ENCODE data around the gene DHX30. TPM values are rescaled to one million over a fixed set of nuclear protein-coding genes. Genes with fewer than 3 reads are reported as not detected.

The DHX30 gene
- total RNA-seq, 4 donors from 2014 or later = 45.7 to 91.1 (median 67.9) TPM

DNA sequence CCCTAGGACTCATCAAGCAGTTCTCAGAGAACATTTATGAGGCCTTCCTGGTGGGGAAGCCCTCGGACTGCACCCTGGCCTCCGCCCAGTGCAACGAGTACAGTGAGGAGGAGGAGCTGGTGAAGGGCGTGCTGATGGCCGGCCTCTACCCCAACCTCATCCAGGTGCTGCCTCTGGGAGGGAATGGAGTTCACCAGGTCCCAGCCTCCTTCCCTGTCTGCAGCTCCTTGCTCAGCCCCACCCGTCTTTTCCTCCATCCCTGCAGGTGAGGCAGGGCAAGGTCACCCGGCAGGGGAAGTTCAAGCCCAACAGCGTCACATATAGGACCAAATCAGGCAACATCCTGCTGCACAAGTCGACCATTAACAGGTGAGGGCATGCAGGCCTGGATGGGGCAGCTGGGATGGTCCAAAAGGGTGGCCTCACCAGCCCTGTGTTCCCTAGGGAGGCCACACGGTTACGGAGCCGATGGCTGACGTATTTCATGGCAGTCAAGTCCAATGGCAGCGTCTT lies 46.3 kb downstream of the DHX30 start:
- ATAC-seq (peak in 1 of 2 donors; percentile 5), DNase-seq (no peak)
- no peaks in the 10 kb centered on the region for H3K9me3 ChIP-seq
- peak overlapping the region in 1 of 4 donors; percentile 90 for H3K27ac ChIP-seq
- intact Hi-C loops (cut with DNase I; ENCODE audit: low total_unique reads) = no loop called here
- in situ Hi-C loops (cut with MboI; ENCODE audit: low sequenced_read_pairs in 4 of 4) = no loop called here
- H3K27me3 ChIP-seq = no peaks in the 10 kb centered on the region
- peaks cover 0 to 93% of the 10 kb centered on the region in 2 donors for H3K36me3 ChIP-seq
- TF ChIP-seq POLR2A (IDR thresholded peaks at IDR 0.05) = no peak
- TF ChIP-seq, protein P1, sequence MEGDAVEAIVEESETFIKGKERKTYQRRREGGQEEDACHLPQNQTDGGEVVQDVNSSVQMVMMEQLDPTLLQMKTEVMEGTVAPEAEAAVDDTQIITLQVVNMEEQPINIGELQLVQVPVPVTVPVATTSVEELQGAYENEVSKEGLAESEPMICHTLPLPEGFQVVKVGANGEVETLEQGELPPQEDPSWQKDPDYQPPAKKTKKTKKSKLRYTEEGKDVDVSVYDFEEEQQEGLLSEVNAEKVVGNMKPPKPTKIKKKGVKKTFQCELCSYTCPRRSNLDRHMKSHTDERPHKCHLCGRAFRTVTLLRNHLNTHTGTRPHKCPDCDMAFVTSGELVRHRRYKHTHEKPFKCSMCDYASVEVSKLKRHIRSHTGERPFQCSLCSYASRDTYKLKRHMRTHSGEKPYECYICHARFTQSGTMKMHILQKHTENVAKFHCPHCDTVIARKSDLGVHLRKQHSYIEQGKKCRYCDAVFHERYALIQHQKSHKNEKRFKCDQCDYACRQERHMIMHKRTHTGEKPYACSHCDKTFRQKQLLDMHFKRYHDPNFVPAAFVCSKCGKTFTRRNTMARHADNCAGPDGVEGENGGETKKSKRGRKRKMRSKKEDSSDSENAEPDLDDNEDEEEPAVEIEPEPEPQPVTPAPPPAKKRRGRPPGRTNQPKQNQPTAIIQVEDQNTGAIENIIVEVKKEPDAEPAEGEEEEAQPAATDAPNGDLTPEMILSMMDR (IDR thresholded peaks at IDR 0.05 in 4 of 5, conservative IDR thresholded peaks at IDR 0.05 in 1 of 5) = no peak
- no peak overlapping the region for H3K4me3 ChIP-seq
- no peaks in the 10 kb centered on the region for H3K4me1 ChIP-seq

GRCh38 chr3:47849699-47850563 lies 47.0 kb downstream of the DHX30 start:
- intact Hi-C loops (cut with DNase I; ENCODE audit: low total_unique reads) = no loop called here
- ATAC-seq = peak in 1 of 2 donors; percentile 14
- TF ChIP-seq, protein P1 (IDR thresholded peaks at IDR 0.05 in 4 of 5, conservative IDR thresholded peaks at IDR 0.05 in 1 of 5) = peak in 3 of 5 experiments; percentile 23 to 32 (median 29)
- TF ChIP-seq POLR2A (IDR thresholded peaks at IDR 0.05) = no peak
- Histone ChIP-seq H3K4me1 (peaks cover 0 to 4% of the 10 kb centered on the region in 2 donors), H3K4me3 (no peak overlapping the region), H3K9me3 (no peaks in the 10 kb centered on the region), H3K36me3 (peaks cover 2 to 93% of the 10 kb centered on the region in 2 donors), H3K27ac (peak overlapping the region in 2 of 4 donors; percentile 1 to 90), H3K27me3 (no peaks in the 10 kb centered on the region)
- in situ Hi-C loops (cut with MboI; ENCODE audit: low sequenced_read_pairs in 4 of 4) = no loop called here
- DNase-seq = no peak

DNA sequence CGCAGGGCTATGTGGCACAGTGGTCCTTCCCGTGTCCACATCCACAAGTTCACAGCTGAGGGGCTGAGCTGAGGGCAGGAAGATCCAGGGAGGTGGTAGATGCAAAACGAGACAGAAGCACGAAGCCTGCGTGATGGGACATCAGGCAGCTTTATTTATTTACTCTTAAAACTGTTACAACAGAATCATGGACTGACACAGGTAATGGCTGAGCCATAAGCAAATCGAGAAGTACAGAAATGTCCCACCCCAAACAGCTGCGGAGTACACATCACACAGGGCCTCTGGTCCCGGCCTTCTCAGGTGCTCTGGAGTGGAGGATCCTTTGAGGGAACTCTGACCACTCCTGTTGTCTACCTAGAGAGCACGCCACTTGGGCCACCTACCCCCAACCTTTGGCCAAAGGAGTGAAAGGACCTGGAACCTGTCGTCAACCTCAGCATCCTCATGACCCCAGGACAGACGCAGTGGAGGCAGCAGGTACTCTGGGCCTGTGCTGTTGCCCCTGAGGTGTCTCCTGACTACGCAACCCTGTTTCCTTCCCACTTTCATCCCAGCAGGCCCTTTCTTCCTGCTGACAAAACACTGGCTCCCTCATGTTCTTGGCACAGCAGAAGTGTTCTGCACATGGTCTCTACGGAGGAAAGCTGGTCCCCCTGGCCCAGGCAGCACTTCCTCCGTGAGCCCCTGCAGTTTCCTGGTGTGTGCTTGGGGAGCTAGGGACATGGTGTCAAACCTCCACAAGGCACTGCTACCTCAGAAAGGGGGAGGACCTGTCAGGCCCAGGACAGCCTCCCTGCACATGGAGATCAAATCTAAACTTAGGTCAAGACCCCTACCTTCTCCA lies 47.8 kb downstream of the DHX30 start:
- no peak for ATAC-seq
- H3K4me1 ChIP-seq = peaks cover 7 to 13% of the 10 kb centered on the region in 2 donors
- H3K4me3 ChIP-seq = no peak overlapping the region
- no peak for DNase-seq
- peak overlapping the region; percentile 7 to 90 (median 21) for H3K27ac ChIP-seq
- intact Hi-C loops (cut with DNase I; ENCODE audit: low total_unique reads) = no loop called here
- peaks cover 2 to 97% of the 10 kb centered on the region in 2 donors for H3K36me3 ChIP-seq
- in situ Hi-C loops (cut with MboI; ENCODE audit: low sequenced_read_pairs in 4 of 4) = no loop called here
- no peak for TF ChIP-seq POLR2A (IDR thresholded peaks at IDR 0.05)
- TF ChIP-seq, protein P1 (IDR thresholded peaks at IDR 0.05 in 4 of 5, conservative IDR thresholded peaks at IDR 0.05 in 1 of 5) = no peak
- no peaks in the 10 kb centered on the region for H3K9me3 ChIP-seq
- H3K27me3 ChIP-seq = no peaks in the 10 kb centered on the region

DNA sequence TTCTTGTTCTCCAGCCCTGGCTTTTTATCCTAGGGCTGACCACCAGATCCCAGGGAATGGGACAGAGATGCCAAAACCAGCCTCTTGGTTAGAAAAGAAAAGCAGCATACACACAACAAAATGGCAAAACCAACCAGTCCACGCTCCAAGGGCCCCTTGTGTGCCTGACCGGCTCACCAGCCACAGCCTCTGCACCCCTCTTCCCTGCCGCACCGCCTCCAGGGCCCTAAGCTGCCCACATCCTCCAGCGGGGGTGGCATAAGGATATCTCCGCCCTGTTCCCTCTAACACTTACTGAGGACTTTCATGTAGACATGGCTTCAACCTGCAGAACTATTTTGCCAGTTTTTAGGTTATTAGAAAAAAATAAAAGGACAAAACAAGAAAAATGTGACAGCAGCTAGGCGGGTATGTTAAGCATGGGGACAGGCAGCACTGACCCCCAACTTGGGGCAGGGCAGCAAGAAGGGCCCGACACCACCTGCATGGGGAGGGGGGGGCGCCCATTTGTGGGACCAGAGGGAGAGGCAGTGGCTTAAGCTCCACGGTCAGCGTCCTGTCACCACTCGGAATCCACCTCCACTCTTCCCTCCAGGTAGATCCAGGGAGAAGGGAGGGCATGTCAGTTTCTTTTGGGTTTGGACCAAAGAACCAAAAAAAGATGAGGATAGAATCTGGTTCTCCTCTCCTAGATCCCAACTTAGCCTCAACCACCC lies 49.1 kb downstream of the DHX30 start:
- H3K4me3 ChIP-seq = no peak overlapping the region
- no peak for TF ChIP-seq POLR2A (IDR thresholded peaks at IDR 0.05)
- no peak for DNase-seq
- H3K36me3 ChIP-seq = peaks cover 2 to 95% of the 10 kb centered on the region in 2 donors
- H3K9me3 ChIP-seq = no peaks in the 10 kb centered on the region
- H3K27me3 ChIP-seq = no peaks in the 10 kb centered on the region
- no peak for ATAC-seq
- peaks cover 17 to 25% of the 10 kb centered on the region in 2 donors for H3K4me1 ChIP-seq
- intact Hi-C loops (cut with DNase I; ENCODE audit: low total_unique reads) = no loop called here
- in situ Hi-C loops (cut with MboI; ENCODE audit: low sequenced_read_pairs in 4 of 4) = no loop called here
- peak overlapping the region; percentile 5 to 90 (median 82) for H3K27ac ChIP-seq
